Breast epithelium (tissue), 3 donors: Measurements from ENCODE around the gene EP300.
"Not testable (repeated sequence)": the region's sequence is repeated elsewhere in the genome, so short reads cannot be mapped to it uniquely, and the experiment has no call there.

Experiments used
- POLR2A ChIP-seq: fragments of 450-650 bp; IDR thresholded peaks from one replicate; pipeline ENCODE4 v1.6.1; 2016; ENCODE audit warnings: antibody characterized with exemption, mild to moderate bottlenecking, moderate library complexity
- TF ChIP-seq, protein P1 (sequence below), 3 donors: fragments of 450-650 bp; IDR thresholded peaks; one replicate each; pipeline ENCODE4 v1.5.1; 2016 to 2017; ENCODE audit warnings: antibody characterized with exemption in 3 of 3, mild to moderate bottlenecking in 3 of 3, moderate library complexity in 3 of 3

DNA sequence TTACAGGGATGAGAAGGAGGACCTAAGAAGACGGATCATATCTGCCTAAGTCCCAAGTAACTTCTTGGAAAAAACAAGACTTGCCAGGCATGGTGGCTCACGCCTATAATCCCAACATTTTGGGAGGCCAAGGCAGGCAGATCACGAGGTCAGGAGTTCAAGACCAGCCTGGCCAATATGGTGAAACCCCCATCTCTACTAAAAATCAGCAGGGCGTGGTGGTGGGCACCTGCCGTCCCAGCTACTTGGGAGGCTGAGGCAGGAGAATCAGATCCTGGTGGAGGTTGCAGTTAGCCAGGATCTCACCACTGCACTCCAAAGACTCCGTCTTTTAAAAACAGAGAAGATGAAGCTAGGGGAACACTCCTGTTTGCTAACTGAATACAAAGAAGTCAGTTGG, 88.0 kb downstream of the EP300 start:
- TF ChIP-seq, protein P1, sequence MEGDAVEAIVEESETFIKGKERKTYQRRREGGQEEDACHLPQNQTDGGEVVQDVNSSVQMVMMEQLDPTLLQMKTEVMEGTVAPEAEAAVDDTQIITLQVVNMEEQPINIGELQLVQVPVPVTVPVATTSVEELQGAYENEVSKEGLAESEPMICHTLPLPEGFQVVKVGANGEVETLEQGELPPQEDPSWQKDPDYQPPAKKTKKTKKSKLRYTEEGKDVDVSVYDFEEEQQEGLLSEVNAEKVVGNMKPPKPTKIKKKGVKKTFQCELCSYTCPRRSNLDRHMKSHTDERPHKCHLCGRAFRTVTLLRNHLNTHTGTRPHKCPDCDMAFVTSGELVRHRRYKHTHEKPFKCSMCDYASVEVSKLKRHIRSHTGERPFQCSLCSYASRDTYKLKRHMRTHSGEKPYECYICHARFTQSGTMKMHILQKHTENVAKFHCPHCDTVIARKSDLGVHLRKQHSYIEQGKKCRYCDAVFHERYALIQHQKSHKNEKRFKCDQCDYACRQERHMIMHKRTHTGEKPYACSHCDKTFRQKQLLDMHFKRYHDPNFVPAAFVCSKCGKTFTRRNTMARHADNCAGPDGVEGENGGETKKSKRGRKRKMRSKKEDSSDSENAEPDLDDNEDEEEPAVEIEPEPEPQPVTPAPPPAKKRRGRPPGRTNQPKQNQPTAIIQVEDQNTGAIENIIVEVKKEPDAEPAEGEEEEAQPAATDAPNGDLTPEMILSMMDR (IDR thresholded peaks at IDR 0.05): not testable (repeated sequence)
- not testable (repeated sequence) for TF ChIP-seq POLR2A
